Erythroblast (primary cell): ENCODE measurements around the gene ARMC7.
"Not testable (repeated sequence)": the region's sequence is repeated elsewhere in the genome, so short reads cannot be mapped to it uniquely, and the experiment has no call there.

Source experiments
- GATA1 ChIP-seq: IDR thresholded peaks from 2 replicates; pipeline ENCODE4 v1.6.1; 2011; ENCODE audit warnings: low read depth, mild to moderate bottlenecking, control low read depth, low read length, moderate library complexity
- POLR2A ChIP-seq: IDR thresholded peaks from 2 replicates; pipeline ENCODE4 v1.6.1; 2011; ENCODE audit warnings: mild to moderate bottlenecking, low read length

- not testable (repeated sequence) for TF ChIP-seq POLR2A, GATA1
Measured at GRCh38 chr17:75133607-75134347, 24.0 kb downstream of the ARMC7 start.
